SK-N-SH treated with all-trans-retinoic acid at 6 μM for 48 hours (cell line): Measurements from ENCODE around the gene CEP89.

Experiments used
- ARNTL ChIP-seq: fragments of 450-650 bp; formaldehyde crosslinking; IDR thresholded peaks from 2 replicates; pipeline ENCODE4 v1.5.0; 2020; ENCODE audit warnings: low read depth, mild to moderate bottlenecking, moderate library complexity, borderline replicate concordance
- CREB5 ChIP-seq: fragments of 250-450 bp; sonication (Bioruptor Pico); IDR thresholded peaks from 2 replicates; pipeline ENCODE4 v1.5.1; 2020; ENCODE audit warnings: low read depth, mild to moderate bottlenecking, moderate library complexity
- CSRNP3 ChIP-seq: fragments of 250-450 bp; sonication (Bioruptor Pico); IDR thresholded peaks from 2 replicates; pipeline ENCODE4 v1.5.1; 2021; ENCODE audit warnings: mild to moderate bottlenecking, moderate library complexity
- ESRRG ChIP-seq: fragments of 250-450 bp; sonication (Bioruptor Pico); IDR thresholded peaks from 2 replicates; pipeline ENCODE4 v1.6.1; 2021; ENCODE audit warnings: mild to moderate bottlenecking
- ISL1 ChIP-seq: fragments of 250-450 bp; sonication (Bioruptor Pico); IDR thresholded peaks from 2 replicates; pipeline ENCODE4 v2.1.2; 2022; ENCODE audit warnings: mild to moderate bottlenecking, moderate library complexity
- OSR1 ChIP-seq: fragments of 250-450 bp; sonication (Bioruptor Pico); IDR thresholded peaks from 2 replicates; pipeline ENCODE4 v1.8.0; 2022; ENCODE audit warnings: moderate library complexity, mild to moderate bottlenecking, inconsistent platforms
- PATZ1 ChIP-seq: fragments of 250-450 bp; sonication (Bioruptor Pico); IDR thresholded peaks from 2 replicates; pipeline ENCODE4 v1.8.0; 2020; ENCODE audit warnings: mild to moderate bottlenecking, moderate library complexity, borderline replicate concordance
- SNAI2 ChIP-seq: fragments of 250-450 bp; sonication (Bioruptor Pico); IDR thresholded peaks from 2 replicates; pipeline ENCODE4 v1.5.0; 2020; ENCODE audit warnings: mild to moderate bottlenecking, moderate library complexity
- ZC3H10 ChIP-seq: fragments of 250-450 bp; sonication (Bioruptor Pico); IDR thresholded peaks from 2 replicates; pipeline ENCODE4 v1.5.1; 2021; ENCODE audit warnings: mild to moderate bottlenecking, moderate library complexity
- ZFP3 ChIP-seq: fragments of 250-450 bp; sonication (Bioruptor Pico); IDR thresholded peaks from 2 replicates; pipeline ENCODE4 v1.5.0; 2020; ENCODE audit warnings: mild to moderate bottlenecking, moderate library complexity
- ZFP30 ChIP-seq: fragments of 450-650 bp; formaldehyde crosslinking; IDR thresholded peaks from 2 replicates; pipeline ENCODE4 v1.5.0; 2022; ENCODE audit warnings: mild to moderate bottlenecking, moderate library complexity
- ZNF8 ChIP-seq: fragments of 450-650 bp; formaldehyde crosslinking; IDR thresholded peaks from 2 replicates; pipeline ENCODE4 v1.5.0; 2020; ENCODE audit warnings: mild to moderate bottlenecking, moderate library complexity

- TF ChIP-seq CSRNP3 (CRISPR knock-in tag) (no peak), ARNTL (CRISPR knock-in tag) (no peak), PATZ1 (CRISPR knock-in tag) (no peak), ZNF8 (CRISPR knock-in tag) (no peak), ISL1 (CRISPR knock-in tag) (no peak), ZFP30 (CRISPR knock-in tag) (no peak), ESRRG (no peak), ZC3H10 (no peak), OSR1 (CRISPR knock-in tag) (no peak), ZFP3 (CRISPR knock-in tag) (no peak), SNAI2 (CRISPR knock-in tag) (no peak), CREB5 (no peak)
Observed at GRCh38 chr19:32831611-32832010, 140.1 kb downstream of the CEP89 start.
